ENCODE measurements around the gene KCNK4.

KCNK4 gene

DNA sequence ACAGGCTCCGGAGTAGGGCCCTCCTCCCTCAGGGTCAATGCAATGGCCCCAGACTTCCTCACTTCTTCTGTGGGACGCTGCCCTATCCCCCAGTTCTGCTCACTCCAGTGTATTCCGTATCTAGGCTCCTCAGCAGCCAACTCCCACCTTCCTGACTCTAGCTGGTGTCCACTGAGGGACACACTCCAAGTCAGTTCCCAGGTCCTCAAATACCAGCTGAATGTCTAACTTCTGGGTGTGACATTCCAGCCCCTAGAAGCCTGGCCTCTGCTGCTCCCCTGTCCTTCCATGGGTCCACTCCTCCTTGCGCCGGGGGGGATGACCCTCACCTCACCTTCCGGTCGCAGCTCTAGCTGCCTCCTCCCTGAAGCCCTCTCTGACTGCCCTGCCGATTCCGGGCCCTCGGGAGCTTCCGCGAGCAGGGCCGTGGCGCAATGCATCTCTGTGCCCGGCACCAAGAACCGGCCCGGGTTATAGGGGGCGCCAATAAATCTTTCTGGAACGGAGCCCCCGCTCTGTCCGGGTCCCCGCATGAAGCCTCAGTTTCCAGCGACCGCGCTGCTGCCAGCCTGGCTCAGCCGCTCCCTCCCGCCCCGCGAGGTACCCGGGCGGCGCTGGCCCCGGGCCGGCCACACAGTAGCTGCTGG, 22.1 kb upstream of the KCNK4 start:
- DNase-seq (ENCODE audit: low read depth), result peak; percentile 75

DNA sequence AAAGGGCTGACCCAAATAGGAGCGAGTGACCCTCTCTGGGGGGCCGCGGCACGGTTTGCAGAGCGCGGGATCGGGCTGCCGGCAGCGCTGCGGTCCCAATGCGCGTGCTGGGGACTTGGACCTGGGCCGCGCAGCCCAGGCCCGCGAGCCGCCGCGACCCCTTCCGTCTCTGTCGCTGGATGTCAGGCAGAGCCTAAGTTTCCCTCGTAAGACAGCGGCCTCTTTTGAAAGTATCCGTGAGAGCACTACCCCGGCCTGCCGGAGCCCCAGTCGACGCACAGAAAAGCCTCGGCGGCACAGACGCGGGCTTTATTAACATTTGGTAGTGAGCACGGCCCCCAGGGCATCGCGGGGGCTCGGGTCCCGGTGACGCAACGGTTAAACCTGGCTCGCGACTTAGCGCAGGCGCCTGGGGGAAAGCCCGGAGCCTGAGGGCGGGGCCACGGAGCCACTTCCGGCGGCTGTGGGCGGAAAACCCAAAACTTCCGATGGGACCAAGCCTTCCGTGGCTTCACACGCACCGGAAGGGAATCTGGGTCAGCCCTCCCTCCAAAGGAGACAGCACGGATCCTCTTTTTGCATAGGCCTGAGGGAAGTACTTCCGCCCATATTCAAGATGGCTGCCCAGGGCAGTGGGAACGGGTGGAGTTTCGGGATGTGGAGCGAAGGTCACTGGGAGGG, 21.4 kb upstream of the KCNK4 start:
- peak; percentile 100 for DNase-seq (ENCODE audit: low read depth)

DNA sequence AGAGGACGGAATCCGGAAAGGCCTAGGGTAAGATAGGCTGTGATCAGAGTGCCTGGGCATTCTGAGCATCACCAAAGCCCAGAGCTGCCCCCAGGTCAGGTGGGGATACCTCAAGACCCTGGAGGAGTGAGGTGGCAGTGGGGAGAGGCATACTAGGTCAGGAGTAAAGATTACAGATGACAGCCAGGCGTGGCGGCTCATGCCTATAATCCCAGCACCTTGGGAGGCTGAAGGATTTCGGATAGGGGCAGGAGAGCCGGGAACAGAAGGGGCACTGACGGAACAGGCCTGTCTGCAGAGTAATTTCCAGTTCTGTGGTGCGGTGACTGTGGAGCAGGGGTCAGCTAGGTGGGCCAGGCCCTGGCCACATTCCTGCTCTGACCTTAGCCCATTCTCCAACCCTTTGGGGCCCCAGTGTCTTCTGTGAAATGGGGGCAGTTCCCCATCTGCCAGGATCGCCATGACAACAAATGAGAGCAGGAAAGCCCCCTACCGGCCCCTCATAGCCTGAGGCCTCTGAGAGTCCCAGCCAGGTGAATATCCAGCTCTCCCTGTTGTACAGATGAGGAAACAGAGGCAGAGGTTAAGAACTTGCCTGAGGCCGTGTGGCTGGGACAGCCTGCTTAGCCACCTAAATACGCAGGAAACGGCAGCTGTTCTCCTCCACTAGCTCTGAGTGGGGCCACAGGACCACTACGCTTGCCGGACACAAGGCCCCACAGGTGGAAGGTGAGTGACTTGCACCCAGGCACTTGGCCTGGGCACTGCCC, 15.9 kb upstream of the KCNK4 start:
- DNase-seq (ENCODE audit: low read depth), result no peak

DNA sequence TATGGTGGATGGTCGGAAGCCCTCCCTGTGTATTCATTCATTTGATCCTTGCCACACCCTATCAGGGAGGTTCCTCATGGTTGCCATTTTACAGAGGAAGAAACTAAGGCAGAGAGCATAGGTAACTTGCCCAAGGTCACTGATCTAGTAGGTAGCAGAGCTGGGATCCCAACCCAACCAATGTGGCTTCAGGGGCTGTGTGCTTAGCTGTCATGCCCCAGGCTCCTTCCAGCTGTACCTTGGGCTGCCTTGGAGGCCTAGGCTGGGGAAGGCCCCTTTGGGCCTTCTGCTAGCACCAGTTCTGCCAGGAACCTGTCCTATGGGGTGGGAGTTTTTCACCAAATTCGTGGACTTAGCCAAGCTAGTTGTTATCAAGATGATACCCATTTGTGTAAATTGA, 15.3 kb upstream of the KCNK4 start:
- no peak for DNase-seq (ENCODE audit: low read depth)

DNA sequence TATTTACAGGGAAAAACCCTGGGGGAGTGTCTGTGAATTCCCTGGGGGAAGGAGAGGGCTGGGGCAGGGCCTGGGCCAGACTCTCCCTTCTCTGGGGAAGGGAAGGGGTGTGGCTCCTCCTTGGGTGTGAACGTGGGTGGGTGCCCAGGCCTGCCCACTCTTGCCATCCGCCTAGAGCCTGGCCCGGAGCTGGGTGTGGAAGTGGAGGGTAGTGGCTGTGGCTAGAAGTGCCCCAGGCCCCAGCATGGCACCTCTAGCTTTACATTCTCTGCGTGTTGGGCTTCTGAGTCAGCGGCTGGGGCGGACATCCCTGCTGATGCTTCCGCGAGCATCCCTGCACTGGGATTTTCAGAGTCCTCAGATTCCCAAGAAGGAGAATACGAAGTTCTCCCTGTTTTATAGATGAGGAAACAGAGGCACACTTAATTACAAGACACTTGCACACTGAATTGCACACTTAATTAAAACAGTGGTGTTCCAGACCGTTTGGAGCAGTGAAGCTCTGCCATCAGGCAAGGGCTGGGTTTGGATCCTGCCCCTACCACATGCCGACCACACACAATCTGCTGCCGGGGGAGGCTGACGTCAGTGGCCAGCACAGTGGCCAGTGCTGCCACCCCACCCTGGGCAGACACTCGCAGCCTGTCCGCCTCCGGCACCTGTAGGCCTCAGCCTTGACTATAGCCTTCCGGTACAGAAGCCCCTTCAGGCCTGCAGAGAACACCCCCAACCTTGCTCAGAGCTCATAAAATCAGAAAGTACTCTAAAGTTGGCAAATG, 14.3 kb upstream of the KCNK4 start:
- DNase-seq (ENCODE audit: low read depth), result peak; percentile 48

DNA sequence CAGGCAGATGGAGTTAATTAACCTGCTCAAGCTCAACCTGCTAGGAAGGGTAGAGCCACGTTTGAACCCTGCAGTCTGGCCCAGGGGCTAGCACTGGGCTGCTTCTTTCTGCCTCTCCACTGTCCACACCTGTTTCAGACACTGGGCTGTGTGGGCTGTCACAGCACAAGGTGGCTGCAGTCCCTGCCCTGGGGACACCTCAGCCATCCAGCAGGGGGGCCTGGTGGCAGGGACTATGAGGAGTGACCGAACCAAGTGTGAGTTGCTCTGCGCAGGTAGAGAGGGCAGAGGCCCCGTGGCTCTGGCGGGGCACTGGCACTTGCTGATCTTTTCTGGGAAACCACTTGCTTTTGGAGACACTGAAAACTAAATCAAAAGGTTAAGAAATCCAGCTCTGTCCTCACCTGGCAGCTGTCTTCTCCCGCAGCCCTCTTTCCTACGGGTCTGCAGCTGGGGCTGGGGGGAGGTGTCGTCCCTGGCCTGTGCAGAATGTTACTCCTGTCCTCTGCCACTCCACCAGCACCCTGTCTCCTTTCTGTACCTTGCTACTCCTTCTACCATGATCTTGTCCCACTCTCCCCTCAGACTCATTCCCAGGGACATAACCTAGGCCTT, 12.4 kb upstream of the KCNK4 start:
- DNase-seq (ENCODE audit: low read depth), result no peak

DNA sequence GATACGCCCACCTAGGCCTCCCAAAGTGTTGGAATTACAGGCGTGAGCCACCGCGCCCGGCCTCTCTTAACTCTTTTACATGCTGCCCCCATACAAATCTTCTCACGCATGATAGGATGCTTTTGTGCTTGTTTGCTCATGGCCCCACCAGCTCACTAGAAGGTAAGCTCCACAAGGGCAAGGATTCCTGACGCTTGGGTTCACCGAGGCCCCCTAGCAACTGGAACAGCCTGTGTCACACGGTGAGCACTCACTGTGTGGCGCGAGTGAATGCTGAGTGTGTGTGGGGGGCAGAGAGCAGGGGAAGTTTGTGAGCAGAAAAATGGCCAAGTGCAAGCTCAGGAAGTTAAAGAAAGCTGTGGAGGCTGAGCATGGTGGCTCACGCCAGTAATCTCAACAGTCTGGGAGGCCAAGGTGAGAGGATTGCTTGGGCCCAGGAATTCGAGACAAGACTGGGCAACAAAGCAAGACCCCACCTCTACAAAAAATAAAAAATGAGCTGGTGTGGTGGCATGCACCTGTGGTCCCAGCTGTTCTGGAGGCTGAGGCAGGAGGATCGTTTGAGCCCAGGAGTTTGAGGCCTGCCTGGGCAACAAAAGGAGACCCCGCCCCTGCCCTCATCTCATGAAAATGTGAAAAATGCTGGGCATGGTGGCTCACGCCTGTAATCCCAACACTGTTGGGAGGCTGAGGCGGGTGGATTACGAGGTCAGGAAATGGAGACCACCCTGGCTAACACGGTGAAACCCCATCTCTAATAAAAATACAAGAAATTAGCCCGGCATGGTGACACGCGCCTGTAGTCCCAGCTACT, 8.9 kb upstream of the KCNK4 start:
- no peak for DNase-seq (ENCODE audit: low read depth)

DNA sequence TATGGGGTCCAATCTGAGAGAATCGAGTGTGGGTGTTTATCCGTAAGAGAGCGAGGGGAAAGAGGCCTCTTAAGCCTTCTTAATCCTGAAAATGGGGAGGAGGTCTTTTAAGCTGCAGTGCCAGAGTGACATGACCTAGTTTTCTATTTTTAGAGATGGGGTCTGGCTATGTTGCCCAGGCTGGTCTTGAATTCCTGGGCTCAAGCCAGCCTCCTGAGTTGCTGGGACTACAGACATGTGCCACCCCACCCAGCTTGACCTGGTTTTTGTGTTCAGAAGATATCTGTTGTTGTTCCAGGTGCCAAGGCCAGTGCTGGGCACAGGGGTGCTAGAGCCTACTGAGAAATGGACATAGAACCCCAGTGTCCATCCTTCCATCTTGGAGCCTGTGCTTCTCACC, 8.0 kb upstream of the KCNK4 start:
- no peak for DNase-seq (ENCODE audit: low read depth)

DNA sequence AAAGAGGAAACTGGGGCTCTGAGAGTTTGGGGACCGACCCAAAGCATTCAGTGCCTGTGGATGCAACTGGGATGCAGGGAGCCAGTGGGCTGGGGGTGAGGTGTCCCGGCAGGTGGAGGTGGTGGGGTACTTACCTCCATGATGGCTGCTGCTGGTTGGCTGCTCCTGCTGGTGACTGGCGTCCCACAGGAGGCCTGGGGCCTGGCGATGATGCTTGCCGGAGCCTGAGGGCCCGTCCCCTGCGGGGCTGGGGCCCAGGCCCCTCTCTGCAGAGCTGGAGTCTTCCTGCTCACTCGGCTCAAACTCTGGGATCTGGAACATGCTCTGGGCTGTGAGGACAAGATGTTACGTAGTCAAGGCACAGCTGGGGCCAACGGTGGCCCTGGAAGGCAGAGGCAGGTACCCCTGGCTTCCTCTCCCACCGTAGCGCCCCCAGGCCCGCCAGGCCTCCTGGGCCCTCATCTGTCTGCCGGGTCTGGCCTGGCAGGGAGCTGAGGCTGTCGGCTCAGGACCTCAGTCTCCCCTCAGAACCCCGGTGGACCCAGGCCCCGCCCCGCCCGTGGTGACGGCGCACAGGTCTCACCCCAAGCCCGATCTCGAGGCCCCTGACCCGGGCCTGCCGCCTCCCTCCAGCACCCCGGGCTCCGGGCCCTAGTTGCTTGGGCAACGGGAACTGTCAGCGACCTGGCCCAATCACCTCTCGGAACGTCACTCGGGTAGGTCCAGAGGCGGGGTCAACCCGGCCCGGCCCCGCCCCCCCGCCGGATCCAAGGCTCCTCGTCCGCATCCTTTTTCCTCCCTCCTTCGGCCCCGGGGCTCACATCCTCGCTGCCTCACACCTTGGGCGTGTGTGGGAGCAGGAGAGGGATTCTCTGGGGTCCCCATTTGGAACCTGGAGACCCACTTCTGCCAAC, 6.8 kb upstream of the KCNK4 start, which contains the start of gene BAD:
Gene BAD (minus strand): TSS at position 618 of the 914 bp plus-strand sequence. CDS start 297 bp downstream, at position 321.
- DNase-seq (ENCODE audit: low read depth), result peak; percentile 92

DNA sequence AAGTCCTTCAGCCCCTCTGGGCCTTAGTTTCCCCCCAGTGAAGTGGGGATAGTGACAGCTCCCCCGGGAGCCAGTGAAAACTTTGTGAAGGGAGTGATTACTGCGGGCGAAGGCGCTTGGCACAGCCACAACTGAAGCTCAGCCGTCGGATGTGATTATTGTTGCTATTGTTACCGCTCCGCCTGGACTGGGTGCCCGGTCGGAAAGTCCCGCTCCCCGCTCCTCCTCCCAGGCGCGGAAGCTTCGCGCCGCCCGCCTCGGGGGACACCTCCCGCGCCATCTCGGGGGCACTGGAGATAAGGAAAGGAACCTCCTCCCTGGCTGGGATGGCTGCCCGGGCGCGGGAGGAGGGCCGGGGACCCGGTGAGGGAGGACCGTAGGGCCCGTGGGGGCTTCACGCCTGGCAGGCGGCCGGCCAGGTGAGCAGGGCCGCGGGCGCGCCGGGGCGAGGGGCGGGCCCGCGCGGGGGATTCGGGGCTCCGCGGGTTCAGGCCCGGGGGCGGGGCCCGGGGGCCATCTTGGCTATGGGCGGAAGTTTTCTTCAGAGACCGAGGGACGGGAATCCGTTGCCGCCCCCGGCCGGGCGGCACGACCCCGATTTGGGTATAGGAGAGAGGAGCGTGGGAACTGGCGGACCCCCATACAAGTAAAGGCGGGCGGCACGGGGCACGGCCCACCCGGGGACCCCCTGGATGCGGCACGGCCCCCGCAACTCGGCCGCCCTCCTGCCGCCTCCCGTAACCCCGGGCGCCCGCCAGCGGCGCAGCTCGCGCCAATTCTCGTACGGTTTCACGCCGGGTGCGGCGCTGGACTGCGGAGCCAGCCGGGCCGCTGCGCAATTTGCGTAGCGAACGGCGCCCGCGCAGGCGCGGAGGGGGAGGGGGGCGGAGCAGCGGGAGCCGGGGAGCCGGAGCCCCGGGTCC, 5.9 kb upstream of the KCNK4 start, which contains the start of gene GPR137:
Gene GPR137 (plus strand): TSS at position 887 of the 923 bp plus-strand sequence. CDS start 677 bp downstream, outside the sequence.
- peak; percentile 76 for DNase-seq (ENCODE audit: low read depth)

DNA sequence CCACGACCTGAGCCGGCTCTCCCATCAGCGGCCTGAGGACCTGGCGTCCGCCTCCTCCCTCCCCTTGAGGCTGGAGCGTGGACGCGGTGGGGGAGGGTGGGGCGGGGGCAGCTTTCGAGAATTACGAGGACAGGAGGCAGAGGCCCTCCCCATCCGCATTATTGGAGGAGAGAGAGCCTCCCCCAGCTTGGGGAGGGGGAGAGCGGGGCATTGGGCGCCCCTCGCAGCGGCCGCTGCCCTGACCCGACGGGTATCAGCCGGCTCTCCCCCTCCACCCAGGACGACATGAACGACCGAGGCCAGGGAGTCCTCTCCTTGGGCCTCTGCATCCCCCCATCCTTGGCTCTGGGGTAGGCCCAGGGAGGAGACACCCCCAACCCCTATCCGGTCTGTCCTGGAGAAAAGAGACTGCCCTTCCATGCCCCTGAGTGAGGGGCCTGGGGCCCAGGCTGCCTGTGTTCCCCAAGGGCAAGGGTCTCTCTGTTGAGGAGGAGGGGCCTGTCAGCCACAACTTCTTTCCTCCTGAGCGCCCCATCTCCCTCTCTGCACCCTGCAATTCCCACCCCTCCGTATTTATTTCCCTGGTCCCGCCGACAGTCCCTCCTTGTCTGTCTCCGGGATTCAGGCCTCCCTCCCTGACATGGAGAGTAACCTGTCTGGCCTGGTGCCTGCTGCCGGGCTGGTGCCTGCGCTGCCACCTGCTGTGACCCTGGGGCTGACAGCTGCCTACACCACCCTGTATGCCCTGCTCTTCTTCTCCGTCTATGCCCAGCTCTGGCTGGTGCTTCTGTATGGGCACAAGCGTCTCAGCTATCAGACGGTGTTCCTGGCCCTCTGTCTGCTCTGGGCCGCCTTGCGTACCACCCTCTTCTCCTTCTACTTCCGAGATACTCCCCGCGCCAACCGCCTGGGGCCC, 5.0 kb upstream of the KCNK4 start:
- no peak for DNase-seq (ENCODE audit: low read depth)

DNA sequence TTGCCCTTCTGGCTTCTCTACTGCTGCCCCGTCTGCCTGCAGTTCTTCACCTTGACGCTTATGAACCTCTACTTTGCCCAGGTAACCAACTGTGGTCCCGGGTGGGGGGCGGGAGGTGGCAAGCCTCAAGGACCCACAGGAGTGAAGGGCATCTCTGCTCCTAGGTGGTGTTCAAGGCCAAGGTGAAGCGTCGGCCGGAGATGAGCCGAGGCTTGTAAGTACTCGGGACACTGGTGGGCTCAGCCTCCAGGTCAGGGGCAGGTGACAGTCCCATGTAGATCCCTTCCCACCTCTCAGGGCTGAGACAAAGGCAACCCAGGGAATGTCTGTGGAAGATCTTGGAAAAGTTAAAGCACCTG, 4.3 kb upstream of the KCNK4 start:
- no peak for DNase-seq (ENCODE audit: low read depth)

DNA sequence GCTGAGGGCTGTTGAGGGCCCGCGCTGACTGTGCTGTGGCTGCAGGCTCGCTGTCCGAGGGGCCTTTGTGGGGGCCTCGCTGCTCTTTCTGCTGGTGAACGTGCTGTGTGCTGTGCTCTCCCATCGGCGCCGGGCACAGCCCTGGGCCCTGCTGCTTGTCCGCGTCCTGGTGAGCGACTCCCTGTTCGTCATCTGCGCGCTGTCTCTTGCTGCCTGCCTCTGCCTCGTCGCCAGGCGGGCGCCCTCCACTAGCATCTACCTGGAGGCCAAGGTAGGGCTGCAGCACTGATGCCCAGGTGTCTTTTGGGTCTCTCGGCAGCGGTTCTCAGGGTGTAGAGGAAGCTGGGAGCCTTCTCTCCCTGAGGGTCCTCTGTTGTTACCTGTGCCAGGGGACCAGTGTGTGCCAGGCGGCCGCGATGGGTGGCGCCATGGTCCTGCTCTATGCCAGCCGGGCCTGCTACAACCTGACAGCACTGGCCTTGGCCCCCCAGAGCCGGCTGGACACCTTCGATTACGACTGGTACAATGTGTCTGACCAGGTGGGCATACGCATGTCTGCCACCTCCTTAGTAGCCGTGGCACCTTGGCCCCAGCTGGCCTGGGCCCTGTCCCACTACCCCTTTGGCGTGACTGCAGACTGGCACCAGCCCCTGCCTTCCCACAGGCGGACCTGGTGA, 3.3 kb upstream of the KCNK4 start:
- no peak for DNase-seq (ENCODE audit: low read depth)

DNA sequence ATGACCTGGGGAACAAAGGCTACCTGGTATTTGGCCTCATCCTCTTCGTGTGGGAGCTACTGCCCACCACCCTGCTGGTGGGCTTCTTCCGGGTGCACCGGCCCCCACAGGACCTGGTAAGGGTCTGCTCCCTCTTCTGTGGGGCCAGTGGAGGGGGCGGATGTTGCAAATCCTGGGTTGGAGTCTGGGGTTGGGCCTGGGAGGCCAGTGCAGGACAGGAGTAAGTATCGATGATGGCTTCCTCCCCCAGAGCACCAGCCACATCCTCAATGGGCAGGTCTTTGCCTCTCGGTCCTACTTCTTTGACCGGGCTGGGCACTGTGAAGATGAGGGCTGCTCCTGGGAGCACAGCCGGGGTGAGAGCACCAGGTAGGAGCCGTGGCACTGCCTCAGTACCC, 2.8 kb upstream of the KCNK4 start:
- no peak for DNase-seq (ENCODE audit: low read depth)

DNA sequence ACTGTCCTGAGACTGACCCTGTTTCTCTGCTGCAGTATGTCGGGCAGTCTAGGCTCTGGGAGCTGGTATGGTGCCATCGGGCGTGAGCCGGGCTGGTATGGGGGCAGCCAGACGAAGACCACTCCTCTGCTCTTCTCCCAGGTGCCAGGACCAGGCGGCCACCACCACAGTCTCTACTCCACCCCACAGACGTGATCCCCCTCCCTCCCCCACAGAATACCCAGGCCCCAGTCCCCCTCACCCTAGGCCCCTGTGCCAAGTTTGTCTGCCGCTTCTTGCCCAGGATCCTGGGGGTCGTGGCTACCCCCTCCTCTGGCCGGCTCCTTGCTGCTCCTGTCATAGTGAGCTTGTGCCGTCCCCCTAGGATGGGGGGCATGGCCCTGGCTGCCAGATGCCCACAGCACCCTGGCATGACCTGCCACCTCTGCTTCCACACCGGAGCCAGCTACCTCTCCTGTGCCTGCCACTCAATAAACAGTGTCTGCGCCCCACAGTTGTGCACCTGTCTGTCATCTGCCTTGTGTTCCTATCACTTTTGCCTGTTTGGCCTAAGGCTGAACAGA, 2.0 kb upstream of the KCNK4 start:
- DNase-seq (ENCODE audit: low read depth), result no peak

DNA sequence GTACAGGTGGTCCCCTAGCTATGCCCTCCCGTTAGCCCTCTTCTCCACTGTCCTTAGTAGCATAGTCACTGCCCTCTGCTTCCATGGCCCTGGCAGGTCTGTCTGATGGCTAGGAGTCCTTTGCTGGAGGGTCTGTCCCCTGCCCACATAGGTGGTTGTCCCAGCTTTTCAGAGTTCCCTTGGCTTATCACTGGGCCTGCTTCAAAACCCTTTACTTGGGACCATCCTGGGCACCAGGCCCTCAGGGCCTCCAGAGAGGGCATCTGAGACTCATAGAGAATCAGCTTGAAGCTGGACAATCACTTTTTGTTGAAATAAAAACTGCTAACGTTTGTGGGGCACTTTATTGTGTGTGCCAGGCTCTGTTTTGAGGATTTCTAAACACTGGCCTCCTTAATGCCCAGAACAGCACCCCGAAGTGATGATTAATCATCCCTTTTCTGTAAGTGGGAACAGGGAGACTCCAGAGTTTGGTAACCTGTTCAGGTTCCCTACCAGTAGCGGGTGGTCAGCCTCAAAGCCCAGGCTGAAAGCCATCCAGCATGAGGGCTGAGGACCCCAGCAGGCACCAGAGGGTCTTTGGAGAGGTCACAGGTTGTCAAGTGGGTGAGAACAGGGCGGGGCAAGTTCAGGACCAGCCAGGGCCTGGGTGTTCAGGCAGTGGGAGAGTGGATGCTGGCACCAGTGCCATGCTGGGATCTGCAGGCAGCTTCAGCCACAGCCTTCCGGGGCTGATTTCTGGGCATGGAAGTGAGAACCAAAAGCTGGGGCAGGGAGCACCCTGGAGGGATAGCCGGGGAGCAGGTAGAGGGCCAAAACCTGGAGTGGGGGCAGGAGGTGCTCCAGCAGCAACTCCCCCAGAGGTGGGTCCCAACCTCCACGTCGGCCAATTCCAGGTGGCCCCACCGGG, 495 bp upstream of the KCNK4 start:
- no peak for DNase-seq (ENCODE audit: low read depth)

Measured in EH (cell line).